ENCODE data around the gene GET4. TPM values are rescaled to one million over a fixed set of nuclear protein-coding genes. Genes with fewer than 3 reads are reported as not detected.

GET4 gene
- total and polyA plus RNA-seq, 2 of the 13 experiments (the other 11 are each of a cell fraction or from before 2014, with no cell fraction given) = 28.2 to 35.2 TPM

GRCh38 chr7:876077-876971, at the start of gene GET4 (continued):
- TF ChIP-seq CSRNP1 (CRISPR knock-in tag; IDR thresholded peaks at IDR 0.05) (peak; percentile 94), KDM2A (CRISPR knock-in tag; IDR thresholded peaks at IDR 0.05; ENCODE audit: borderline replicate concordance, low read depth) (peak; percentile 84; the same call in 1 of the 2 replicates), ZSCAN21 (CRISPR knock-in tag; IDR thresholded peaks at IDR 0.05; ENCODE audit: borderline replicate concordance) (peak; percentile 54; the same call in 1 of the 2 replicates), PATZ1 (CRISPR knock-in tag; IDR thresholded peaks at IDR 0.05) (no peak; the same call in 1 of the 2 replicates), U2AF2 (IDR thresholded peaks at IDR 0.05; ENCODE audit: low read depth, low read length) (no peak), ZNF33A (CRISPR knock-in tag; IDR thresholded peaks at IDR 0.05; ENCODE audit: borderline replicate concordance) (no peak), ZNF34 (CRISPR knock-in tag; IDR thresholded peaks at IDR 0.05; ENCODE audit: borderline replicate concordance) (no peak), RFX3 (CRISPR knock-in tag; IDR thresholded peaks at IDR 0.05) (no peak), SOX5 (CRISPR knock-in tag; IDR thresholded peaks at IDR 0.05; ENCODE audit: borderline replicate concordance) (peak; percentile 31; the same call in 1 of the 2 replicates), CHCHD3 (CRISPR knock-in tag; IDR thresholded peaks at IDR 0.05) (peak; percentile 56; the same call in 1 of the 2 replicates), ZBTB7A (CRISPR knock-in tag; IDR thresholded peaks at IDR 0.05) (peak; percentile 66; the same call in 1 of the 2 replicates), TEAD3 (CRISPR knock-in tag; optimal IDR thresholded peaks at IDR 0.05; ENCODE audit: borderline replicate concordance) (peak; percentile 64), TMF1 (CRISPR knock-in tag; IDR thresholded peaks at IDR 0.05; ENCODE audit: low read depth) (peak; percentile 85), THAP7 (CRISPR knock-in tag; IDR thresholded peaks at IDR 0.05) (no peak), RXRA (CRISPR knock-in tag; IDR thresholded peaks at IDR 0.05) (peak; percentile 52; the same call in 1 of the 2 replicates), ZBTB37 (CRISPR knock-in tag; IDR thresholded peaks at IDR 0.05) (no peak), ZNF441 (CRISPR knock-in tag; IDR thresholded peaks at IDR 0.05; ENCODE audit: borderline replicate concordance) (0 out of 2 replicates have a peak, but pooled peaks have one; percentile 17), MXD4 (CRISPR knock-in tag; IDR thresholded peaks at IDR 0.05) (peak; percentile 91), TEF (CRISPR knock-in tag; IDR thresholded peaks at IDR 0.05) (no peak), CENPBD1 (CRISPR knock-in tag; IDR thresholded peaks at IDR 0.05; ENCODE audit: borderline replicate concordance, low read depth) (no peak), ZNF678 (CRISPR knock-in tag; IDR thresholded peaks at IDR 0.05) (0 out of 2 replicates have a peak, but pooled peaks have one; percentile 34), RAD51 (IDR thresholded peaks at IDR 0.05; ENCODE audit: borderline replicate concordance) (peak; percentile 95)

Data from HepG2 (cell line).